Thoracic aorta (tissue), 2 donors: ENCODE results near the gene ABCB6. TPM values are rescaled to one million over a fixed set of nuclear protein-coding genes. Genes with fewer than 3 reads are reported as not detected.

Experiments
- ATAC-seq: fragments of 150-250 bp; one replicate; pipeline ENCODE4 v1.8.0; 2017; ENCODE audit warnings: low read depth; ENCODE audit not compliant: insufficient number of reproducible peaks, low FRiP score
- DNase-seq: peaks from one replicate; pipeline ENCODE4 v3.0.0-alpha.2; 2020; ENCODE audit warnings: low spot score
- H3K27ac ChIP-seq, 2 donors: fragments of 200-600 bp; sonication (generic); 1 replicate in 1 of 2; 2 replicates in 1 of 2; pipeline ENCODE4 v1.5.1; 2016; ENCODE audit warnings: mild to moderate bottlenecking in 2 of 2, moderate library complexity in 2 of 2
- H3K27me3 ChIP-seq: fragments of 200-600 bp; sonication (generic); replicated peaks from 2 replicates; pipeline ENCODE4 v1.6.0; 2016; ENCODE audit warnings: mild to moderate bottlenecking; ENCODE audit not compliant: insufficient read depth
- H3K36me3 ChIP-seq: fragments of 200-600 bp; sonication (generic); one replicate; pipeline ENCODE4 v1.5.1; 2016
- H3K4me1 ChIP-seq, 2 donors: fragments of 200-600 bp; sonication (generic); 1 replicate in 1 of 2; 2 replicates in 1 of 2; pipeline versions ENCODE4 v1.5.1 to v1.6.0; 2016; ENCODE audit warnings: low read depth in 2 of 2, mild to moderate bottlenecking in 1 of 2; ENCODE audit not compliant: control insufficient read depth in 1 of 2
- H3K4me3 ChIP-seq: fragments of 200-600 bp; sonication (generic); 2 replicates; pipeline ENCODE4 v1.5.1; 2016; ENCODE audit warnings: mild to moderate bottlenecking
- H3K9me3 ChIP-seq: fragments of 200-600 bp; sonication (generic); 2 replicates; pipeline ENCODE4 v1.5.1; 2016
- total RNA-seq, 2 donors: library from RNA; depleted of rRNA; stranded (reverse); fragments of >200 nt; gene quantifications; one replicate each; pipeline versions ENCODE4 v1.1.0 to v1.2.3, GENCODE V29; 2016
- TF ChIP-seq, protein P1 (sequence below): fragments of 200-600 bp; sonication (generic); IDR thresholded peaks from one replicate; pipeline ENCODE4 v1.5.1; 2019; ENCODE audit warnings: antibody characterized with exemption

The ABCB6 gene
- total RNA-seq, 2 donors from 2014 or later, result 12.7 to 26.0 TPM

DNA sequence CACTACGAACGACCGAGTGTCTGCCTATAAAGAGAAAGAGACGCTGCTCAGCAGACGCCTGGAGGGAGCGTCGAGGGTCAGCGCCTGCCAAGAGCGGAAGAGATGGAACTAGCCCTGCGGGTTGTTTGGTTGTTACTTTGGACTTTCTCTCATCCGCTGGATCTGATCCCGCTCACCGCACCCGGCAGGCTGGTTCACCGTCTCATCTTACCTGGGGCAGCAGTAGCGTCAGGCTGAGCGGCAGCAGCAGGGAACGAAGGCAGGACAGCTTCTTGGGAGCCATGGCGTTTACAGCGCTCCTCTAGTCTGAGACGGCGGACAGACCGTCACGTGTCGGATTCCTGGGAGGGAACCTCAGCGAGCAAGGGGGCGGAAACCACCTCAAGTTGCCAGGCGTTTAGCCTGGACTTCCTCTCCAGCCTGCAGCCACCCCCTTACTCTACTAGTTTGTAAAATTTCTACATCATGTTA, 24.6 kb upstream of the ABCB6 start:
- Histone ChIP-seq H3K9me3 (no peaks in the 10 kb centered on the region), H3K36me3 (no peaks in the 10 kb centered on the region), H3K27ac (no peak overlapping the region), H3K4me3 (peak overlapping the region; percentile 15), H3K4me1 (peaks cover 13 to 34% of the 10 kb centered on the region in 2 donors), H3K27me3 (no peaks in the 10 kb centered on the region)
- no peak for ATAC-seq
- TF ChIP-seq, protein P1, sequence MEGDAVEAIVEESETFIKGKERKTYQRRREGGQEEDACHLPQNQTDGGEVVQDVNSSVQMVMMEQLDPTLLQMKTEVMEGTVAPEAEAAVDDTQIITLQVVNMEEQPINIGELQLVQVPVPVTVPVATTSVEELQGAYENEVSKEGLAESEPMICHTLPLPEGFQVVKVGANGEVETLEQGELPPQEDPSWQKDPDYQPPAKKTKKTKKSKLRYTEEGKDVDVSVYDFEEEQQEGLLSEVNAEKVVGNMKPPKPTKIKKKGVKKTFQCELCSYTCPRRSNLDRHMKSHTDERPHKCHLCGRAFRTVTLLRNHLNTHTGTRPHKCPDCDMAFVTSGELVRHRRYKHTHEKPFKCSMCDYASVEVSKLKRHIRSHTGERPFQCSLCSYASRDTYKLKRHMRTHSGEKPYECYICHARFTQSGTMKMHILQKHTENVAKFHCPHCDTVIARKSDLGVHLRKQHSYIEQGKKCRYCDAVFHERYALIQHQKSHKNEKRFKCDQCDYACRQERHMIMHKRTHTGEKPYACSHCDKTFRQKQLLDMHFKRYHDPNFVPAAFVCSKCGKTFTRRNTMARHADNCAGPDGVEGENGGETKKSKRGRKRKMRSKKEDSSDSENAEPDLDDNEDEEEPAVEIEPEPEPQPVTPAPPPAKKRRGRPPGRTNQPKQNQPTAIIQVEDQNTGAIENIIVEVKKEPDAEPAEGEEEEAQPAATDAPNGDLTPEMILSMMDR, result no peak
- DNase-seq, result no peak

DNA sequence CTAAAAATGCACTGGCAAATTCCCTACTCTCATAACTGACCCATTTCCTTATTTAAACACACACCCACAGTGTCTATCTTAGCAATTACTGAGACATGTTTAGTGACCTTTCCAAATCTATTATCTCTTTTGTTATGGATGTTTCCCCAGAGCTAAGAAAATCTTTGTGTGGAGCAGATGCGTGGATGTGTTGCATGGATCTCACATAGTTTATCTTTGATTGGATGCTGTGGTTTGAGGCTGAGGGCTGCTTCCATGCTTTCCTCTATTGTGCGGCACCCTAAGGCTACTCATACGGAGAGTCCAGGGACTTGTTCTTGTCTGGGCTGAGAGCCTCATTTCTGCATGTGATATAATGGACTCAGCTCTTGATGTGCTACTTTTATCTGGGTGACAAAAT, 15.6 kb upstream of the ABCB6 start:
- Histone ChIP-seq H3K27me3 (no peaks in the 10 kb centered on the region), H3K4me1 (peaks cover 5 to 17% of the 10 kb centered on the region in 2 donors), H3K36me3 (peaks cover 45% of the 10 kb centered on the region), H3K27ac (no peak overlapping the region), H3K4me3 (no peak overlapping the region), H3K9me3 (no peaks in the 10 kb centered on the region)
- TF ChIP-seq, protein P1, result no peak
- DNase-seq (no peak), ATAC-seq (no peak)

DNA sequence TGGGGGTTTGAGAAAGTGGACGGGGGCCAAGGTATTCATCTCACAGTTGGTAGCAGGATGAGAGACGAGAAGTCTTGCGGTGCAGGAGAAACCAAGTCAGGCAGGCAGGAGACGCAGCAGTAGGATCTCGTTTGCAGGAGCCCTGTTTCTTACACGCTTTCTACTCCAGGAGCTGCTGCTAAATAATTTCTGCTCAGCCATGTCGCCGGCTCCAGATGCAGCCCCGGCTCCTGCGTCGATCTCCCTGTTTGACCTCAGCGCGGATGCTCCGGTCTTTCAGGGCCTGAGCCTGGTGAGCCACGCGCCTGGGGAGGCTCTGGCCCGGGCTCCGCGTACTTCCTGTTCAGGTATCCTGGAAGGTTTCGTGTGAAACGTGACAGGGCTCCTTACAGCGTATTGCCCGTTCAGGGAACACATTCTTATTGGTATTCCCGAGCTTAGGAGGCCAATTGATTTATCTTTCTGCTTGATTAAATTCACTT, 11.3 kb upstream of the ABCB6 start:
- ATAC-seq (no peak), DNase-seq (no peak)
- H3K9me3 ChIP-seq, result no peaks in the 10 kb centered on the region
- peaks cover 38% of the 10 kb centered on the region for H3K36me3 ChIP-seq
- peaks cover 13 to 32% of the 10 kb centered on the region in 2 donors for H3K4me1 ChIP-seq
- peak overlapping the region; percentile 93 to 96 for H3K27ac ChIP-seq
- TF ChIP-seq, protein P1, result no peak
- H3K4me3 ChIP-seq, result peak overlapping the region; percentile 91
- H3K27me3 ChIP-seq, result no peaks in the 10 kb centered on the region

DNA sequence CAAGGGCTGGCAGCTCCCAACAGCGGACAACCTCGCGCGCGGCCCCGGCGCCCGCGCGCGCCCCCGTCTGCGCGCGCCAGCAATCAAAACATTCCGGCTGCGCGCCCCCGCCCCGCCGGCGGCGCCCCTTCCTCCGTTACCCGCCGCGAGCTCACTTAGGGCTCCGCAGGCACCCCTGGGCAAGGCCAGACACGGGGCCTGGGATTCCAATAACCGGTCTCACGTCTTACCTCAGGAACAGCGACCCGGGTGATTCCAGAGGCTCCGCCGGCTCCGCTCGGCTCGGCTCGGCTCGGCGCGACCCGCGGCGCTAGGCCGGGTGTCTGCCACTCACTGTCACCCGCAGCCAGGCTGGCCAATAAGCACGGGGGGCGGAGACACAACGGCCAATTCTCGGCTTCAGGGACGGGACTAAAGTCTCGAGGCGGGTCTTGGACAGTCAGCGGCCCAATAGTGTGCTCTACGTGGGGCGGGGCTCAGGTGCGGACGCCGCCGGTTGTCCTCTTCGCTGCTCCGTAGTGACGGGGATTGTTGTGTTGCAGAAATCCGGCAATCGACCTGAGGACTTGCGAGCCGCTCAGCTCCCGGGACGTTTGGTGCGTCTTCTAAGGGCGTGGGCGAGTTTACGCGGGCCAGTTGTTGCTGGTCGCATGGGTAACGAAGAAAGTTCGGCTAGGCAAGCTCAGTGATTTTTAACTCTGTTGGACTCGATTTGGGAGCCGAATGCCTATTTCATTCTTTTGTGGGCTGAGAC, 10.7 kb upstream of the ABCB6 start, which contains the start of the genes ANKZF1 and ATG9A:
TSS of gene ANKZF1 (plus strand) at position 502 of the 754 bp plus-strand sequence. CDS start 452 bp downstream, outside the sequence.
TSS of gene ATG9A (minus strand) at position 332 of the 754 bp plus-strand sequence. CDS start 1,612 bp downstream, outside the sequence.
- DNase-seq, result peak; percentile 95
- Histone ChIP-seq H3K9me3 (no peaks in the 10 kb centered on the region), H3K27me3 (no peaks in the 10 kb centered on the region), H3K4me3 (peak within 1 kb of the TSS; percentile 91), H3K36me3 (peaks cover 38% of the 10 kb centered on the region), H3K4me1 (peaks cover 13 to 32% of the 10 kb centered on the region in 2 donors), H3K27ac (peak within 1 kb of the TSS; percentile 93 to 96)
- TF ChIP-seq, protein P1, result no peak
- ATAC-seq, result peak; percentile 94

DNA sequence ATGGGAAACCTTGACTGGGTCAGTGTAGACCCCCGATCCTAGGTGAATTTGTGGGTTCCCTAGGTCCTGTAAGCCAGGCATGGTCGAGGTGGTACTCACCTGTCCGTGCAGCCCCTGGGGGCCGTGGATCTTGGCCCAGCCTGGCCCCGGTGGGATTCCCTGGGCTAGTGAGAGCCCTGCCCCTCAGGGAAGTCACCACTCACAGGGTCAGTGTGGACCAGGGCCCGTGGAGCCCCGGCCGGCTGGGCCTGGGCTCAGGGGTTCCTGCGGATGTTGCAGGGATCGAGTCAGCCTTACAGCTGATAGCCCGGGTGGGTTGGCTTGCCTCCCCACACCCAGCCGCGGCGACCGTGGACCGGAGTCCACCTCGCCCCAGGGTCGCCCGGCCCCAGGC, 10.2 kb upstream of the ABCB6 start:
- H3K4me1 ChIP-seq, result peaks cover 13 to 32% of the 10 kb centered on the region in 2 donors

More for the DNA sequence above, 10.2 kb upstream of the ABCB6 start:
- Histone ChIP-seq H3K9me3 (no peaks in the 10 kb centered on the region), H3K27me3 (no peaks in the 10 kb centered on the region), H3K4me3 (peak overlapping the region; percentile 91), H3K27ac (peak overlapping the region; percentile 93 to 96), H3K36me3 (peaks cover 38% of the 10 kb centered on the region)
- peak; percentile 4 for ATAC-seq
- DNase-seq, result no peak
- TF ChIP-seq, protein P1, result no peak
